OCI-LY7 (cell line): Measurements from ENCODE around the gene VGLL3. TPM values are rescaled to one million over a fixed set of nuclear protein-coding genes. Genes with fewer than 3 reads are reported as not detected.
"Not testable (repeated sequence)": the region's sequence is repeated elsewhere in the genome, so short reads cannot be mapped to it uniquely, and the experiment has no call there.

ENCODE experiments used
- BruUV-seq: library from RNA; stranded (reverse); fragments of 400-500 nt; replicated peaks from 2 replicates; lab custom pipeline; 2021; lab: Mats Ljungman, UMichigan
- CTCF ChIA-PET: fragments of 300-600 bp; sonication (Branson Sonifier 250); formaldehyde crosslinking; loops from one replicate; lab custom pipeline; 2022; ENCODE audit warnings: antibody characterized with exemption; ENCODE audit not compliant: unreplicated experiment; lab: Charles Lee
- POLR2A ChIA-PET: fragments of 300-600 bp; sonication (Branson Sonifier 250); formaldehyde crosslinking; loops from one replicate; lab custom pipeline; 2022; ENCODE audit warnings: antibody characterized with exemption; lab: Charles Lee
- DNase-seq: peaks from one replicate; pipeline ENCODE4 v3.0.0-alpha.2; 2015; ENCODE audit warnings: low spot score
- H2AFZ ChIP-seq: fragments of 200-600 bp; sonication (generic), shearing (Covaris generic); 2 replicates; pipeline ENCODE4 v1.6.1; 2014; ENCODE audit warnings: mild to moderate bottlenecking, antibody characterized with exemption, low read length, moderate library complexity
- H3K27ac ChIP-seq: fragments of 200-600 bp; sonication (generic); 2 replicates; pipeline ENCODE4 v1.5.1; 2014; ENCODE audit warnings: mixed run types, low read depth, mild to moderate bottlenecking, moderate library complexity, low read length, inconsistent platforms; ENCODE audit not compliant: poor library complexity, severe bottlenecking
- H3K36me3 ChIP-seq: fragments of 200-600 bp; sonication (generic); 2 replicates; pipeline ENCODE4 v1.6.1; 2014; ENCODE audit warnings: mild to moderate bottlenecking, antibody characterized with exemption, low read length, moderate library complexity, mixed read lengths; ENCODE audit not compliant: insufficient read depth
- H3K4me1 ChIP-seq: fragments of 200-600 bp; sonication (generic); 2 replicates; pipeline ENCODE4 v1.5.1; 2014; ENCODE audit warnings: mild to moderate bottlenecking, low read length; ENCODE audit not compliant: insufficient read depth, poor library complexity, severe bottlenecking
- H3K4me2 ChIP-seq: fragments of 200-600 bp; sonication (generic); 2 replicates; pipeline ENCODE4 v1.6.1; 2014; ENCODE audit warnings: mild to moderate bottlenecking, low read length
- H3K4me3 ChIP-seq: fragments of 200-600 bp; sonication (generic); 2 replicates; pipeline ENCODE4 v1.5.1; 2014; ENCODE audit warnings: mild to moderate bottlenecking, low read depth, low read length; ENCODE audit not compliant: poor library complexity, severe bottlenecking
- H3K79me2 ChIP-seq: fragments of 200-600 bp; sonication (generic); 2 replicates; pipeline ENCODE4 v1.6.1; 2016; ENCODE audit warnings: low read depth, mild to moderate bottlenecking, low read length, moderate library complexity, mixed read lengths; ENCODE audit not compliant: insufficient read depth
- H3K9me2 ChIP-seq: fragments of 200-600 bp; sonication (generic); 2 replicates; pipeline ENCODE4 v1.6.1; 2016; ENCODE audit warnings: mild to moderate bottlenecking, low read length, mixed read lengths; ENCODE audit not compliant: insufficient read depth
- H3K9me3 ChIP-seq: fragments of 200-600 bp; sonication (generic); 2 replicates; pipeline ENCODE4 v1.6.1; 2014; ENCODE audit warnings: mild to moderate bottlenecking, mixed run types, low read length, mixed read lengths
- H4K20me1 ChIP-seq: fragments of 200-600 bp; sonication (generic); 2 replicates; pipeline ENCODE4 v1.6.1; 2014; ENCODE audit warnings: mild to moderate bottlenecking, antibody characterized with exemption, low read length, moderate library complexity, mixed read lengths; ENCODE audit not compliant: insufficient read depth
- CTCF ChIP-seq: fragments of 200-600 bp; sonication (generic); conservative IDR thresholded peaks from 2 replicates; pipeline ENCODE4 v1.5.1; 2014; ENCODE audit warnings: mild to moderate bottlenecking, antibody characterized with exemption, low read length, moderate library complexity, mixed read lengths
- EZH2phosphoT487 ChIP-seq: fragments of 200-600 bp; sonication (generic); IDR thresholded peaks from 2 replicates; pipeline ENCODE4 v1.6.1; 2018; ENCODE audit warnings: low read depth, borderline replicate concordance, mild to moderate bottlenecking, mixed run types, antibody characterized with exemption, low read length, moderate library complexity, mixed read lengths
- intact Hi-C: fragments of 100-400 bp; cut with micrococcal nuclease; formaldehyde crosslinking; loops from one replicate; pipeline ENCODE4 v1.10.0; 2022; ENCODE audit not compliant: unreplicated experiment
- total RNA-seq, 2 experiments: library from RNA; depleted of rRNA in 1 of 2; stranded (reverse); fragments of >200 nt in 1 of 2; shearing (Covaris generic) in 1 of 2; gene quantifications; 2 replicates each; pipeline ENCODE4 v1.2.3, GENCODE V29; 2014 to 2022

Gene VGLL3
- total RNA-seq, 2 experiments from 2014 or later = not detected

- H2AFZ ChIP-seq = no peak overlapping the region
- no peaks in the 10 kb centered on the region for H3K79me2 ChIP-seq
- no peaks in the 10 kb centered on the region for H3K9me2 ChIP-seq
- no peak for DNase-seq
- ChIA-PET CTCF (no interaction called here), POLR2A (interaction anchor here (0.5 kb wide), 1 partner anchor 21 kb away, joined by 3 read pairs; no protein-coding TSS in a partner anchor)
- H4K20me1 ChIP-seq = no peaks in the 10 kb centered on the region
- no peaks in the 10 kb centered on the region for H3K36me3 ChIP-seq
- H3K4me3 ChIP-seq = no peak overlapping the region
- BruUV-seq = no TSS peak
- H3K27ac ChIP-seq = no peak overlapping the region
- H3K4me2 ChIP-seq = no peak overlapping the region
- no peak for TF ChIP-seq CTCF
- no peak for TF ChIP-seq EZH2phosphoT487
- no peaks in the 10 kb centered on the region for H3K9me3 ChIP-seq
- intact Hi-C loops = no loop called here
- no peaks in the 10 kb centered on the region for H3K4me1 ChIP-seq
Observed at GRCh38 chr3:86978111-86978551, 12.8 kb downstream of the VGLL3 start.

GRCh38 chr3:86976219-86976618, 14.7 kb downstream of the VGLL3 start:
- no peak overlapping the region for H3K27ac ChIP-seq
- no peaks in the 10 kb centered on the region for H3K9me3 ChIP-seq
- H4K20me1 ChIP-seq = no peaks in the 10 kb centered on the region
- H3K4me1 ChIP-seq = no peaks in the 10 kb centered on the region
- BruUV-seq = no TSS peak
- no peak overlapping the region for H3K4me3 ChIP-seq
- intact Hi-C loops = no loop called here
- DNase-seq = no peak
- TF ChIP-seq CTCF = no peak
- TF ChIP-seq EZH2phosphoT487 = no peak
- ChIA-PET POLR2A (interaction anchor here (0.8 kb wide), 1 partner anchor 9 kb away, joined by 4 read pairs; no protein-coding TSS in a partner anchor), CTCF (no interaction called here)
- H3K4me2 ChIP-seq = no peak overlapping the region
- H3K79me2 ChIP-seq = no peaks in the 10 kb centered on the region
- no peak overlapping the region for H2AFZ ChIP-seq
- H3K36me3 ChIP-seq = no peaks in the 10 kb centered on the region
- no peaks in the 10 kb centered on the region for H3K9me2 ChIP-seq

- H3K9me3 ChIP-seq, CTCF ChIA-PET: not testable (repeated sequence)
Observed at GRCh38 chr3:86974177-86974576, 16.8 kb downstream of the VGLL3 start.

More at GRCh38 chr3:86974177-86974576, 16.8 kb downstream of the VGLL3 start:
- H3K79me2 ChIP-seq, H4K20me1 ChIP-seq, H3K4me1 ChIP-seq, BruUV-seq, H3K9me2 ChIP-seq, H3K4me3 ChIP-seq, H2AFZ ChIP-seq, H3K36me3 ChIP-seq, H3K27ac ChIP-seq, H3K4me2 ChIP-seq, DNase-seq: not testable (repeated sequence)
- intact Hi-C loops = loop anchor here (5.0 kb wide), 1 partner anchor 193 kb away; no protein-coding TSS in a partner anchor
- POLR2A ChIA-PET = interaction anchor here (0.6 to 0.9 kb wide), 2 partner anchors 406 to 583 kb away, joined by 4 read pairs; no protein-coding TSS in a partner anchor
